Medulla oblongata (tissue), 1 donor: ENCODE measurements around the gene NPAS3.
A peak's percentile ranks its signal among the peaks of the same experiment; 100 is the strongest.

ENCODE experiments used
- DNase-seq: peaks from one replicate; pipeline ENCODE4 v3.0.0-alpha.2; 2015; ENCODE audit errors: extremely low spot score

Gene NPAS3

GRCh38 chr14:33676891-33677290 is 738.2 kb downstream of the NPAS3 start:
- DNase-seq, result no peak

DNA sequence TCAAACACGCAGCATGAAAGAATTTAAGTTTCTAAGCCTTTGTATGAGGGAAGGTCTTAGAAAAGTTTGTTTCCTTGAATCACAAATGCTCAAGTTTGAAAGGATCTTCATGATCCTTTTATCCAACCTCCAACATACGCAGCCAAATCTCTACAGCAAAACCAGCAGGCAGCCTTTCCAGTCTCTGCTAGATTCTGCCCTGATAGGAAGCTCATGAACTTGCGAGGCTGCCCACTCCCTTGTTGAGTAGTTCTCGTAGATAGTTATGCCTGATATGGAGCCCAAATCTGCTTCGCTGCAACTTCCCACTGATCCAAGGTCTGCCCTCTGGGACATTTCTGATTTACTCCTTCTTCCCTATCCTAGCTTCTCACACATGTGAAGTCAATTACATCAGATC is 739.3 kb downstream of the NPAS3 start:
- DNase-seq, result no peak

DNA sequence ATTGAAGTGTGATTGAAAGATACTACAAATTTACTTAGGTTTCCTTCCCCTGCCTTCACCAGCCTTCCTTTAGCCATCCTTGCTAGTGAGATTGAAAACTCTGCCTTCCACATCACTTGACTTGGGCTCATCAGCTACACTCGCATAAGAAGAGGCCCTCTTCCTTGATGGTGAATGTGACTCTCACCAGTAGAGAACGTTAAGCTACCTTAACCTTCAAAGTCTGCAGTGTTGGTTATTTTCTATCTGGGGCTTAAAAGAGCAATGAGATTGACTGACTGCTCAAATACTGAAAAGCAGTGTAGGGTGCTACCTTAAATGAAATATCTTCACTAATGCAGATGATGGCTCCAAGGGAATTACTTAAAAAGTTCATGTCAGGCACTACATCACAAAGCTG is 740.3 kb downstream of the NPAS3 start:
- DNase-seq, result no peak

GRCh38 chr14:33679461-33680225 is 741.0 kb downstream of the NPAS3 start:
- DNase-seq, result no peak

DNA sequence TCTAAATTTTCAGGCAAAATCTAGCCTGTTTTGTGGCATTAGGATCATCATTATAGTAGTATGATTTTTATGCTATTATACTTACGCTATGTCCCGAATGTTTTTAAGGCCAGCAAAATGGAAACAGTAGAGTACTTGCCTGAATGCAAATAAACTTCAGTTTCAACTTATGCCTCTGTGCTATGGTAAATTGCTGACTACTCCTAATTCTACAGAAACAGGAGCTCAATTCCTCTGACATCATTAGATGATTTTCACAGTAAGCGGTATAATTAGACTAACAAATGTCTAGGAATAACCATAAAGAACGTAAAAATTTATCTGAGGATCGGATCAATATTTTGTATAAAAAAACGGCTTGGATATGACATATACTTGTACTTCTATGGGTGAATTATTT is 742.2 kb downstream of the NPAS3 start:
- DNase-seq, result no peak

DNA sequence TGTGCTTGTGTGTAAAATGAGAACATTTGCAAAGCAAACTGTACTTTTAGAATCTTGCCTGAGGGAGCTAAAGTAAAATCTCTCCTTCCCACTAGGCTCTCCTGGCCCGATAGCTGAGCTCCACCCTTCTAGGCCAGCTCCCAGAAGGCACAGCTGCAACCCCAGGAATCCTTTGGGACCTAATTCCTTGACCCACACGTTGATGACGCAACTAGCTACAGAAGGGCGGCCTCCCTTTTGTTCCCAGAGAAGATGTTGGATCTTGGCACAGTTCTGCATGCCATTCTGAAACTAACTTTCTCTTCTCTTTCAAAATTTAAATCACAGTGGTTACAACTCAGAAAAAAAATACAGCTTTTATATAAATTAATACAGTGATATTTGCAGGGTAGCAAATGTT is 744.1 kb downstream of the NPAS3 start:
- no peak for DNase-seq

DNA sequence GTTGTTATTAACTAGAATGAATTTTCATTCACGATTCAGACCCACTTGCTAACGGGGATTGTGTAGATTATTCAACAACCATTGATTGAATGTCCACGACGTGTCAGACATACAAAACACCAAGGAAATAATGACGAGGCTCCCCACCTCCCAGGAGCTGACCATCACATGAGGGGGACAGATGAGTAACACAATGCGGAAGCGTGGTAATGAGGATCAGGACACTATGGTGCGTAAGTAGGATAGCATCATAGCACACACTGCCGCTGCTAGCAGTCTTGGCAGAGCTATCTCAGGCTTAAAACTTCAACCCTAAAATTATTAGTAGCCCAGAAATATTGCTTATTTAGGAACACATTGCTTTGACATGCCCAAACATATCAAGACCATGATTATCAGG is 746.3 kb downstream of the NPAS3 start:
- DNase-seq, result no peak

DNA sequence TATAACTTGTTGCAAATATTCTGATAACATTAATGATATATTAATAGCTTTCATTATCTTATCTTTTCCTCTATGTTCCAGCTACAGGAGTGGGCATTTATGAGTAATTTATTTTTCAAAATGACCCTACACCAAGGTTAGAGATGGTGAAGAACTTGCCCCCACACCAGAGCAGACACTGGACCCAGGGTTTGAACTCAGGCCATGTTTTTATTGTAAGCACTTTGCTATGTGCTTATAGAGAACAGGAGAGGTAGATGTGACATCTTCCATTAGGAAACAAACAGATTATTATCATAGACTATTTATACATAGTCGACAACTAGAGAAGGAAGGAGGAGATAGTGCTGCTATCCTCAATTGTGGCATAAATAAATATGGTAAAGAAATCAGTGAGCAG is 747.0 kb downstream of the NPAS3 start:
- no peak for DNase-seq

DNA sequence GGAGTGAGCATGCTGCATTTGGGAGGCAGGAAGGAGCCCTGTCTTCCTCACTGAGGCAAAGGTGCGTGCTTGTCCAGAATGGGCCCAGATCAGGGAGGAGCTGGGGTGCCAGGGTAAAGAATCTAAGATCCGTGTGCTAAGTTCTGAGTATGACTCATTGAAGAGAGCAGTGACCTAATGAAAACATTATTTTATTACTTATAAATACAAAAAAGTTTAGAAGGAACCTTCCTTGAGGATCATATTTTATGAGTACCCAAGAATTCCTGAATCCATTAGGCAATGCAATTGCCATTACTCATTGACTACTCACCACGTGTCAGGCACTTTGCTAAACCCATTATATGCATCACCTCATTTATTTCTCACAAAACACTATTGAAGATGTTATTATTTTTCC is 747.5 kb downstream of the NPAS3 start:
- no peak for DNase-seq

DNA sequence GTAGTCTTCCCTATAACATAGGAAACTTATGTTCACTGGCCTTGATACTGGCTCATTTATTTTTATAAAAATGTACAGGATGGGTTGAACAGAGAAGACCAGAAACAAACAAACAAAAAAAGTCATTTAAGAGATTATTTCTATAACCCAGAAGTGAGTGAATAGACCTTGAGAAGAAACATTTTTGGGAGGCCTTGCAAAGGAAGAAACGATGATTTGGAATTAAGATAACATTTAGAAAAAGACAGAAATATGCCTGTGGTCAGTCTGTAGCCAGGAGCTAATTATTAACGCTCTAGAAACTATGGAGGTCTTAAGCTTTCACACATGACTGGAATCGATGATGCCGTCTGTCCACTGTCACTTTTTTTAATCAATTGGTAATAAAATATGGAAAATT is 748.2 kb downstream of the NPAS3 start:
- DNase-seq, result no peak

GRCh38 chr14:33689680-33690079 is 751.0 kb downstream of the NPAS3 start:
- DNase-seq, result no peak

GRCh38 chr14:33691907-33692306 is 753.2 kb downstream of the NPAS3 start:
- DNase-seq, result no peak

DNA sequence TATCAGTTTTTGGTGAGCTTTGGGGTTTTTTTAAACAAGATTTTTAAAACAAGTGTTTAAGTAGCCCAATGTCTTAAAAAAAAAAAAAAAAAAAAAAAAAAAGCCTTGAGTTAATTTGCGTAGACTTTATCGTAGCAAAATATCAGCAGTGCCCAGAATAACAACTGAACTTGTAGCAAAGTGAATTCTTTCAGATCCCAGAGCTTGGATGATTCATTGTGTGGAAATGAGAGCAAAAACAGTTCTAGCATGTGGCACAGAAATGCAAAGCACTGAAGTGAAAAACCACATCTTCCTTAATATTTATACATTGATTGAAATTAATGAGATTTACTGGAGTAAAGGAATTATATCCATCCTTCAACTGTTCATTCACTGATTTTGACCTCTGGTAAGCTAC is 754.1 kb downstream of the NPAS3 start:
- DNase-seq, result no peak

DNA sequence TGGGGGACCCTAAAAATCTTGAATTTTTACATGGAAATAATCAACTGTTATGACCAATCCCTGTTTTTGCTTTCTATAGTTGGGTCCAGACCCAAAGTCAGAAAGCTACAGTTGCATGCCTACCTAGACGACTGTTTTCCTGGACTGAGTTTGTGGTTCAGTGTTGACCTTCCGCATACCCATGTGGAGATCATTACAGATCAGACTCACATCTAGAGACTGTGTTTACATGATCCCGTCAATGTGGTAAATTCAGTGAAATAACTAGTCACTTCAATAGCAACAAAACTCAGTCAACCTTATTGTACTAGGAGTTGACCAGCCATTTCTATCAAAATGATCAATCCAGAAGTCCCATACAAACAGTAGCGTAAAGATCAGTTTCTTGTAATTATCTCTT is 754.6 kb downstream of the NPAS3 start:
- no peak for DNase-seq

GRCh38 chr14:33696165-33696564 is 757.5 kb downstream of the NPAS3 start:
- DNase-seq, result no peak

- peak; percentile 50 for DNase-seq
Observed at GRCh38 chr14:33699300-33699983, 760.8 kb downstream of the NPAS3 start.

DNA sequence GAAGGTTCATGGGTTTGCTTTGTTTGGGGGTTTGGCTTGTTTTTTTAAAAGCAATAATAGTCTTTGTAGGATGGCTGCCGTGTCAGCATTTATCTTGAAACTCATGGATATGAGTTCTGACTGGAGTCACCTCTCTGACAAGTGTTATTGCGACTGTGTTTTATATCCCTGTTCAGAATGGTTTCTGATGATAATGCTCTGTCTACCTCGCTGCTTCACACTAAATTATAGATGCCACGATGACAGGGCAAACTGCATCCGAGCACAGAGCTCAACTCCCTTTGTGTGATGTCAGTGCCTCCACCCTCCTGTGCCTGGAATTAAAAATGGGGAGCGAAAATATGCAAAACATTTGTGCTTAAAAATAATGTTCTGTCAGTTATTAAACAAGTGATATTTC is 761.4 kb downstream of the NPAS3 start:
- no peak for DNase-seq

DNA sequence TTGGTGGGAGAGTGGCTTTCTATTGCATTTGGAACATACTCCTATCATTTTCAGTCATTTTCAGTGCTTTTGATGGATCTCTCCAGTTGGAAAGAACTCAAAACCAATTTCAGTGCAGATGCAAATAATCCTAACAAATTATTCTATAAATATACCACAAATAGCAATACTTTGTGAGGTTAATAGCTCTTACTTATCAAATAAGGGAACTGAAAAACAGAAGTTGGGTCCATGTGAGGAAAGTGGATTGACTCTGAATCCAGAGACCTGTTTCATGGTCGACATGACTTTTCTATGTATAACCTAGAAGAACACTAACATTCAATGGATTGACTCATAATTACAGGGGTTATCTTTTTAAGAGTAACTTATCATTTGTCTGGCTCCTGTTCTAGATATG is 763.6 kb downstream of the NPAS3 start:
- no peak for DNase-seq

DNA sequence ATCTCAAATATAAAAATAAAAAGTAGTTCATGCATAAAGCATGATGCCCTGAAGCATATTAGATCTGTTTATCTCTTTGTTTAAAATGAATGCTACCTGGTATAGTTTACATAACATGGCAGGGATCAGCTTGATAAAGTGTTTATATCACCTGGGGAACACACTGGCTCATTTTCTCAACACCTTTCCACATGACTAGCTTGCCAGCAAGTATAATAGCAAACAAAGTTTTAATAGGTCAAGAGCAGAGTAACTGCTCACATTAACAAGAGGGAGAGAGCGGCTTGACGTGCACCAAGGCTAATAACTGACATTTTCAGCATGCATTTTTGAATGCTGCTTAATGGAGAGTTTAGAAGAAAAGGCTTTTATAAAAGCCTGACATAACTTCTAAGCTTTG is 765.8 kb downstream of the NPAS3 start:
- no peak for DNase-seq

- no peak for DNase-seq
Observed at GRCh38 chr14:33705490-33705889, 766.8 kb downstream of the NPAS3 start.

DNA sequence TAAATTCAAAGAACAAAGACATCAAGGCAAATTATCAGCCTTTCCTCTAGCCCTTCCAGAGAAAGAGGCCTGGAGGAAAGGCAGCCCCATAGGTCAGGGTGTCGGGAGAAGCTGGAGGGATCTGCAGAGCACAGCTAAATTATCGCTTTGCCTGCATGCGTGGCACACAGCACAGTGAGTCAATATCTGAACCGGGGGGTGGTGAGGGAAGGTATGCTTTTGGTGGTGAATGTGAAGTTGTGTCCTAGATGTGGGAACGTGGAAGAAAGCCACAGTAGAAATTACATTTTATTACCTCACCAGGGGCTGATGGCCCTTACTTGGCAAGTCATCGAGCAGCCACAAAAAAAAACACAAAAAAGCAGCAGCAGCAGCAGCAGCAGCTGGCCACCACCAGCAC is 769.0 kb downstream of the NPAS3 start:
- no peak for DNase-seq

DNA sequence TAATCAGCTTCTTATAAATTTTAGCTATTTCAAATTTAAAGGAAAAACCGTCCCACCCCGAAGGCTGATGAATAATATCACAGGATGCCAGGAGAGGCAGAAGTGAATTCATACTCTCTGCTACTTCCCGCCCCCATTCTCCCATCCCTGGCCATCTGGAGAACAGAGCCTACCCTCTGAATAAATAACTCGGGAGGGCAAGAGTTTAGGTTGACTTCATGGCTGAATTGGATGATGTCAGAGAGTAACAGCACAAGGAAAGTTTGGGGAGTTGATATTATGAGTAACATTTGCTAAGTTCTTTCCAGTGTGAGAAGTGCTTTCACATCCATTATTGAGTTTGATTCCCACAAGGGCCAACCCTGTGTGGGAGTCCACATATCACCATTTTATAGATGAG is 770.6 kb downstream of the NPAS3 start:
- no peak for DNase-seq

GRCh38 chr14:33709711-33710110 is 771.0 kb downstream of the NPAS3 start:
- no peak for DNase-seq

GRCh38 chr14:33710273-33710672 is 771.6 kb downstream of the NPAS3 start:
- DNase-seq, result no peak
